HG03175 (cell line): ENCODE results near the gene STRBP.

ENCODE experiments used
- ATAC-seq: cut with Tn5 transposase; IDR thresholded peaks from one replicate; pipeline ENCODE4 v1.9.1; 2021; ENCODE audit warnings: mild to moderate bottlenecking, moderate library complexity; ENCODE audit not compliant: unreplicated experiment

STRBP gene

DNA sequence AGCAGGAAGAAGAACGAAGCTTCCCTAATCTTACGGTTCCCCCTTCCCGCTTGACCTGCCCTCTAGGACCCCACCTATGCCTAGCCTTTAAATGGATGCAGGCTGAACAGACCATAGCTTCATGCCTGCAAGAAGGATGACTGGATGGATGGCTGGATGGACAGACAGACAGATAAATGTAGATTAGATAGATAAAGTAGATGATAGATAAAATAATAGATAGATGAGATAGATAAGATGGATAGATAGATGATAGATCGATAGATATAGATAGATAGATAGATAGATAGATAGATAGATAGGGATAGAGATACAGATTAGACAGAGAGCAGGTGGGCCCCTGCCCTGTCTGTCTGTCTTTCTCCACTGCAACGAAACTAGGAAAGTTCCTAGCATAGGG, 162.9 kb downstream of the STRBP start:
- ATAC-seq, result no peak

DNA sequence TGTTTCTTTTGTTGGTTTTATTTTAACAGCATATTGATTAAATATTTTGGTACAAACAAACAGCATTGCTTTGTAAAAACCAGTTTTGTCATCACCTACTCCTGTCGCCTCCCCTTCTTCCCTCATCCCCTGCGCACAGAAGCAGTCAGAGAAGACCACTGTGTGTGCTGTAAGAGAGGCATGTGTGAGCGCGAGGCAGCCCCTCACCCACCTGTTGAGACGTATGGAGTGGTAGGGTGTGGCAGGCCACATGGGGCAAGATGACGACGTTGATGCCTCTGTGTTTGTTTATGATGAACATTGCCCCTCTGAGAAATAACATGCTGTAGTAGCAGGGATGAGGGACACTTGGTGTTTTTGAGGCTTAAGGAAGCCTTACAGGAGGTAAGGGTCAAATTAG, 163.6 kb downstream of the STRBP start:
- no peak for ATAC-seq

DNA sequence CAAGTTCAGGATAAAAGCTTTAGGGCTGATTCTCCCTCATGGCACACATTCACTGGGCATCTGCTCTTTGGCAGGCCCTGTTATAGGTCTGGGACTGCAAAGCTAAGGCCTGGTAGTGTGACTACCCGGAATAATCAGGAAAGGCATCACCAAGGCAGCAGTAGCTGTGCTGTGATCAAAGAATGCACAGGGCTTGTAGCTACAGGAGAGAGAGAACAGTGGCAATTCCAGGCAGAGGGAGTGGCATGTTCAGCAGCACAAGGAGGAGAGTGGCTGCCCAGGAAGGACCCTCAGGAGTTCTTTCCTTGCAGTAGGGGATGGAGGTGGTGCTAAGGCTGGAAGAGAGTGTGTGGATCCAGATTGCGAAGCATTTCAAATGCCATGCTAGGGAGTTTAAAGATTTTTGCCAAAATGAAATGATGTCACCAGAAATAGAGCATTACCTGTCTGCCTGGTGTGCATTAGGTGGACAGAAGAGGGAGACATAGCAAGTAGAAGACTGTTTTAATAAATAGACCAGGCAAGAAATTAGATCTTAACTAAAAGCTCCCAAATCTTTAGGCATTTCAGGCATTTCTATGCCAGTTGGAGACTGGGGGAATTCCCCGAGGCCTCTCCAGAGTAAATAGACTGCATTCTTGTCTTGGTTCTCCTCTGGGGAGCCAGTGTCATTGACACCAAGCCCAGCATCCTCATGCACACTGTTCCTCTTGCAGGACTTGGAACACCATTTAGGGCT, 165.8 kb downstream of the STRBP start:
- ATAC-seq, result no peak

DNA sequence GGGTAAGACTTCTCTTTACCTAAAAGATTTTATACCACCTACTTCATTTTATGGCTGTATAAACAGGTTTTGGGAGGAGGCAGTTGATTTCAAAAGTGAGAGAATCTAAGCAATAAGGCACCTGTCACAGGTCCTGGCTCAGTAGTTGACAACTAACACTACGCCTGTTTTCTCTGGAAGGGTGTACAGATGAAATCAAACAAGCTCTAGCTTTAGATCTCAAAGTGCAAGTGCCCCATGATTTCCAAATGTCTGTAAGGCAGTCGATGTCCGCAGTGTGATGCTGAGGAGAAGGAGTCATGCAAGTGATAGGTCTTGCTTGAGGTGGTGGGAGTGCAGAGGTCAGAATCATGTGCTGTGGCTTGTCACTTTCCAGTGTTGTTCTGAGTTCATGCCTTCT, 168.8 kb downstream of the STRBP start:
- no peak for ATAC-seq

DNA sequence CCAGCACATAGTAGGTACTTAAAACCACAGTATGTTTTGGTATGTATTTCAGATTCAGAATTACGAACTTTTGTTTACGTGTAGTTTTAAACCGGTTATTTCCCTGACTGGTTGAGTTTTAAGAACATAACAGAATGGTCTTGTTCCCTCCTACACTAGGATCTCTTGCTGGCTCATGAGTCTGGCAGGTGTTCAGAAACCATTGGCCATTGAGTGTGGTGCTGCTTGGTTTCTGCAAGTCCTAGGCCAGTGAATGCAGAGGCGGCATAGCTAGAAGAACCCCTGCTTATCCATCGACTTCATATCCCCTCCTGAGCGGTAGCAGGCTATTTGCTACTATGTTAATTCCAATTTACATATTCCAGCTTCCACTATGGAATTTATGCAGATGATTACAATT, 169.3 kb downstream of the STRBP start:
- no peak for ATAC-seq

DNA sequence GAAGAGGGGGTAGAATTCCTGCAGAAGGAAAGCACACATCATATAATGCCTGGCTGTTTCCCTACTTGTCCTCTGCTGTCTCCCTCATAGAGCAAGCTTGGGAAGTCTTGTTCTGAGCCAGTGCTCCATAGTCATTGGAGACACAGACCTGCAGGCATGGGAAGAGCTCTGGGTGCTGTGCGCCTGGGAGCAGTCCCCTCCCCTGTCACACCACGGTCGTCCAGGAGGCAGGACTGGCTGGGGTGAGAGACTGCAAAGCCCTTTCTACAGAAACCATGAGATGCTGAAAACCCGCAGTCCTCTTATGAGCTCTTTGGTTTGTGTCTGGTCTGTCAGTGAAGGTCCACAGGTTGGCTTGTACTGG, 170.3 kb downstream of the STRBP start:
- no peak for ATAC-seq

DNA sequence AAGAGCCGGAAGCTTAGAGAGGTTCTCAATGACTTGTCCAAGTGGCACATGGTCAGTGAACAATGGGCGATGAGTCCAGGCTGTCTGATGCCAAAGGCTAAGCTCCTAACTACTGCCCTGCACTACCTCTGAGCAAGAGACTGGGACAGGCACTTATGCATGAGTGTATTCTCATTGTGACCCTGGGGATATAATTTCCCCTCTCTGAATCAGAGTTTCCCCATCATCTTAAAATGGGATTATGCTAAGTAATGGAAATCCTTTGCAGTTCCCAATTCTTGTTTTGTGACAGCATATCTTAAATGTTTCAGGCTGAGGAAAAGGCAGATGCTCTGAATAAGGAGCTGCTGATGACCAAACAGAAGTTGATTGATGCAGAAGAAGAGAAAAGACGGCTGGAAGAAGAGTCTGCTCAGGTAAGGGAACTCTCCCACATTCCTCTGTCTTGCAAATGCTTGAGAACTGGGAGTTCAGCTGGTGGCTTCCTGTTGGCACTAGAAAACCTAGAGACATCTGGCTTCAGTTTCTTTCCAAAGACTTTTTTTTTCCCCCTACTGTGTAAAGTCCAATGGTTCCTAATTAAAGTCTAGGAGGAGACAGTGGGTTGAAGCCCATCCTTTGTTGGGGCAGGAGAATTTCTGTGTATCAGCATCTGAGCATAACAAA, 170.8 kb downstream of the STRBP start:
- ATAC-seq, result no peak

DNA sequence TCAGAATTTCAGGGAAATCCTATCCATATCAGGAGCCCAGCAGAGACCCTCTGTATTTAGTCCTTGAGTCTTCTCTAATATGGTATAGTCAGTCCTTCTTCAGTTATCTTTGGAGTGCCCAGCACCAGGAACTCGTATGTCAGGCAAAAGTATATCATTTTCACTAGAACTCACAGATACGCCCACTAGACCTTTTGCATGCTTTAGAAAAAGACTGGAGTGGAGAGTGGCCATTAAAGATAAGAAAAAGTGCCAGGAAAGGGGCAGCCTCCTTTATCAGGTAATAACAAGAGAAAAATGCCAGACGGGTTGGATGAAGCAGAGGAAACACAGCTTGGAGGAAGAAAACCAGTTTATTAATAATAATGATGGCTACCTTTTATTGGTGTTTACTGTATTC, 171.4 kb downstream of the STRBP start:
- no peak for ATAC-seq

DNA sequence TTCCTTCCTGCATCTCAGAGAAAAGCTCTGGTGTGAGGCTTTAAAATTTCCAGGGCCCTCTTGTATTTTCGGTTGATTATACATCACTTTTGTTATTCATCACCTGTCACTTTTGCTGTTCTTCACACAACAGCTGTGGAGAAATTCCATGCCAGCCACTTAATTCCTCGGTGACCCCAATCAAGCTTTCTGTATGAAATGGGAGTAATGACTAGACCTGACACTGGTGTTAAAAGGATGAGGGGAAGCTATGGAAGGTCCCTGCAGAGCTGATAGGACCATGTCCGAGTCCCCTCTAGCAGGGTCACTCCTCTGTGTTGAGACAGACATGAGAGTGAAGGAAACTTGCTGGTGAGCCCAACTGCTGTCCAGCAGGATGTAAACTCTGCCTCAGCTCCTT, 175.2 kb downstream of the STRBP start:
- ATAC-seq, result no peak

DNA sequence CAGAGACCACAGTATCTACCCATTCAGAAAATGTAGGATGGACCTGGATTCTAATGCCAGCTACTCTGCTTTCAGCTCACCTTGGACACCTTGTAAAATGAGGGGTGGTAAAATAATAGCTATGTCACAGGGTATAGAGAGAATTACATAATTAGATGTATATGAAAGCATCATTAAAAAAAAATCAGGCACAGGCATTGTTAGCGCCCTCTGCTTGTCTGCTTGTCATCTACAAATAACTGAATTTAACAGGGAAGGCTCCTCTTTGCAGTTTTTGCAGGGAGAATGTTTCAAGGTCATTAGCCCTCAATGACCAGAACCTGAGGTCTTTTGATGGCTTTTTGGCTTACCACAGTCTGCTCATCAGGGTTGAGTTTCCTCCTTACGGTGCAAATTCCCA, 176.9 kb downstream of the STRBP start:
- ATAC-seq, result no peak

DNA sequence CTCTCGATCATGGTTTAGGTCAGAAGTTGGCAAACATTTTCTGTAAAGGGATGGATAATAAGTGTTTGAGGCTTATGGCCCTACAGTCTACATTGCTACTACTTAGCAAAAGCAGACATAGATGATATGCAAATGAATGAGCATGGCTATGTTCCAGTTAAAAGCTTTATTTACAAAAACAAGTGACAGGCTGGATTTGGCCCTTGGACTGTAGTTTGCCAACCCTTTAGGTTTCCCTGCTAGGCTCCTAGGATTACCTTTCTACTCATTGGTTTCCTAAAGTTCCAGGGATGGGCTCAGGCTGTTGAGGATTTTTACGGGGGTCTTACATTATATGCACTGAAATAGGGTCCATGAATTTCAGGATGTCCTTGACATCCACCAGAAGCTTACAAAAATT, 177.4 kb downstream of the STRBP start:
- no peak for ATAC-seq

DNA sequence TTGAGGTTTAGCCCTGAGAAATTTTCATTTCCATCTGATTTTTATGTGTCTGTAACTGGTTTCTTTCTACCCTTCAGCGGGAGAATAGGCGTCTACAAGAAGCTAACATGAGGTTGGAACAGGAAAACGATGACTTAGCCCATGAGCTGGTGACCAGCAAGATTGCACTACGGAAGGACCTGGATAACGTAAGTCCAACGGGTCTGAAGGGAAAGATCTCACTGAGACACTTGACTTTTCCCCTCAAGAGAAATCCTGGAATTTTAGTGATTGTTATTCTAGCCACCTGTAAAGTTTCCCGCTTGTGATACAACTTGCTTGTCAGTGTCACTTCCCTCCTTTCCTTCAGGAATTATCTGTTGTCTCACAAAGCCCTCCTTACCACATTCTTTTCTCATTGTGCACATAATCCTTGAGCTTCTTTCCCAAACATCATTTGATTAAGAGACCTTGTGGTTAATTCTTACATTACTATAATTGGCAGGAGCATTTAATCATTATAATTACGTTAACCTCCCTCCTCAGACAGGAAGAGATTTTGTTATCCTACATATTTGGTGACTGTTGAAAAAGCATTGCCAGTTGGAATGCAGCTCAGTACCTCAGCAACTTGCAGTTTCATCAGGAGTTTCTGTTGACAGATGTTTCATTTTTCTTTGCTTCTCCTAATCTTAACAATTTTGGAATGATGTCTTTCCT, 178.0 kb downstream of the STRBP start:
- ATAC-seq, result no peak

DNA sequence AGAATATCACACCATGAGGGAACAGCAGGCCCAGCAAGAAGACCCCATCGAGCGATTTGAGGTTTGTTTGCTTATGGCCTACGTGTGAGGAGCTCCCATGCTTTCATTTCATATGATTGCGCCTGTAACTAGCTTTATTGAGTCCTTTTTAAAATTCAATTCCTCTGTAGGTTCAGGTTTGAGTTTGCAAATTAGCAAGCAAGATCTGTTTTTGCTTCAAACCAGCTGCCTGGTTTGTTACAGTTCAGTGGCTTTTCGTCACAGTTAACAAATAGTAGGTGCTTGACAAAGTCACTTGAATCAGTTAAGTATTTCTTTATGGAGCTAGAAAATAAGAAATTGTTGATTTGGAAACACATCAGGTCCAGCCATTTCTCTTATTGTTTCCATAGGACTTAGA, 178.6 kb downstream of the STRBP start:
- ATAC-seq, result no peak

DNA sequence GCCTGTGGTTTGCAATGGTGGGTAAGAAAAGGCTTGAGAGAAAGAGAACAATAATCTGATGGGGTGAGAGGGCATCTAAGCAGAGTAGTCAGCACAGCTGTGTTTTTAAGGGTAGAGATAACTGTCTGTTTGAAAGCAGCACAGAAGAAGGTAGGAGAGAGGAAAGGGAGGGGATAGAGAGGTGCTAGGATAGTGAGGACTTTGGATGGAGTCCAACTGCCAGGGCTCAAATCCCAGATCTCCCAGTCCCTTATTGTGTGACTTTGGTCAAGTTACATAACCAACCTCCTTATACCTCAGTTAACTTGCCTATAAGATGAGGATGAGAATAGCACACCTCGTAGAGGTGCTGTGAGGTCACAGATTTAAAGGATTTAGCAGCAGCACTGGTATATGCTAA, 179.3 kb downstream of the STRBP start:
- ATAC-seq, result no peak

DNA sequence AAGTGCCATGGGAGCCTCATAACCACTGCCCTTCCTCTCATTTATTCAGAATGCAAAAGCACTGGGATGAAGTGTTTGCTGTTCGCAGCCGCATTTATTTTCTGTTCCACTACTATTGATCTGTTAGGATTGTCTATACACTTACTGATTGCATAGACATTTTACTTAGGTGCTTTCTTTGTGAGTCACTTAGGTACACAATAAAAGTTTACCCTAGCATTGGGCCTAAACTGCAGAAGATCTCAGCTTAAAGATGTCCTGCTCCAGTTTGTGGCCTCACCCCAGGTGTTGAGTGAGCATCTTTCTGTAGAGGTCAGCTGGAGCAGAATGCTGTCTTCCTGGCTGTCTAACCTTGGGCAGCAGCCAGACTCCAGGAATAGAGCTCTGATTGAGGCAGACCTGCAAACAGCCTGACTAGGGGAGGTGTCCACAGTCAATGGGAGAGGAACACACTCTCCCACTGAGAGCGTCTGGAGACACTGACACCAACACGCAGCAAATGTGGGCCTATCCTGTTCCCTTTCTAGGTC, 181.0 kb downstream of the STRBP start:
- no peak for ATAC-seq

DNA sequence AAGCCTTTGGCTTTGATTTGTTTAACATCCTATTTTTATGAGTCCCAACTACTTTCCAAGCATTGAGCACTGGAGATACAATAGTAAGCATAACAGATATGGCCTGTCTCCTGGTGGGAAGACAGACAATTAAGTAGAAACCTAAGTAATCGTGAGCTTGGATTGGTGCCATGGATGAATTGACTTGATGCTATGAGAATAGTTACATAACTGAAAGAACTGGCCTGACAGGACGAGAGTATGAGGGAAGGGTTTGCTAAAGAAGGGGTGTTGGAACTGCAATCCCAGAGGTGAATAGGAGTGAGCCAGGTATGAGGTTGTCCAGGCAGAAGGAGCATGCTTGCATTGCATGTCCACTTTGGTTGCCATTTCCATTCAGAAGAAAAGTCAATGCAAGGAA, 182.5 kb downstream of the STRBP start:
- ATAC-seq, result no peak

DNA sequence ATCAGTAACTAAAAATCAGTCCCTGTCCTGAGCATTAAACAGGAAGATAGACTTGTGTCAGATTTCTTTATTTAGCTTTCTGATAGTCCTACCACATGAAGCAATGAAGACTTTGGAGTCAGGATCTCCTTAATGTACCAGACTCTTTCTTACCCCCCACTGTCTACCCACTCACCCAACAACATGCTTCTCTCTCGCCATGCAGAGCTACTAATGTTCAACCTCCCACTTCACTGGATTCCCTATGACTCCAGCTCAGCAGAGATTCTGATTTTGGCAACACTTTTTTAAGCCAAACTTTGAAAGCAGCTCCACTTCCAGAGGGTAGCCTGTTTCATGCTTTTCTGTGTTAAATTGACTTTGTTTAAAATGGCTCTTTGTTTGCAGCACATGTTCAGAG, 184.1 kb downstream of the STRBP start:
- no peak for ATAC-seq

DNA sequence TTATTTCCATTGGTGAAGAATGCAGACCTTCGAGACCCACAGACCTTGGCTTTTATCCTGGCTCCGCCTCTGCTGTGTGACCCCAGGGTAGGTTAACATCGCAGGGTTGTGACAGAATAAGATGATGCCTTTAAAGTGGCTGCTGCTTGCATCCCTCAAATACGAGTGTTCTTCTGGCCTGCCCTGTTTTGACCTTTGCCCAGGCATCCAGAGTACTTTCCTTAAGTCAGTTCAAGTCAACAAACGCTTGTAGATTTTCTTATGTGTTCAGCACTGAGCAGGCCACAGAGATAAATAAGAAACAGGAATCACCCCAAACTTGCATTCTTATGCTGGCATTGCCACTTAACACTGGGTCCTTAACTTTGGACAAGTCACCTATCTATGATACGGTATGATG, 184.7 kb downstream of the STRBP start:
- ATAC-seq, result no peak

DNA sequence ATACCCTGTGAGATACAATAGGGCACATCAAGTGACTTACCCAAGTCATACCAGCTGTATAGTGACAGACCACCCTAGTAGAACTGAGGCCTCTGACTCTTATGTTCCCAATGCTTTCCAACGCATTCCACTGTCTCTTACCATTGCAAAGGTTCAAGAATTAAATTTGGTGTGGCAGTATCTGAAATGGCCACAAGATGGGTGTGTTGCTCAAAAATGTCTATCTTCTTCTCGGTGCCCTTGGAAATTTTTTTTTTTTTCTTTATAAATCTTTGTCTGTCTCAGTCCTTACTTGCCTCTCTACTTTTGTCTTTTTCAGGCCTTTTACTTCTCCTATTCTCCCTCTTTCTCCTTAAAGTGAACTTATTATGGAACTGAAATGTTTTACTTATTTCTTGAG, 186.6 kb downstream of the STRBP start:
- no peak for ATAC-seq

DNA sequence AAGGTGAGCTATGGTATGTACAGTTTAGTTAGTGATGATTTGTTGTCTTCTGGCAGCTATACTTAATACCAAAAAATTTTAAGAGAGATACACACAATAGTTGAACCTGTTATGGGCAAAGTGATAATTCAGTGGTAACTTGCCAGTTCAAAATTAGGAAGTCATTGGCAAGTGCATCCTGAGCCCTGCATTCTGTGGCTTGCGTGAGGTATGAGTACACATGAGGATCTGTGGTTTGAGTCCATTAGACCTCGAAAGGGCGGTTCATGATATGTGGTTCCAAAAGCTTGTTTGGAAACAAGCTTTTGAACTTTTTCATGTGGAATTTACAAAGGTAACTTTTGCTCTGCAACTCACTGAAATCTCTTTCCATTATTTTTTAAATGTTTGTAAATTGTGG, 187.9 kb downstream of the STRBP start:
- no peak for ATAC-seq

DNA sequence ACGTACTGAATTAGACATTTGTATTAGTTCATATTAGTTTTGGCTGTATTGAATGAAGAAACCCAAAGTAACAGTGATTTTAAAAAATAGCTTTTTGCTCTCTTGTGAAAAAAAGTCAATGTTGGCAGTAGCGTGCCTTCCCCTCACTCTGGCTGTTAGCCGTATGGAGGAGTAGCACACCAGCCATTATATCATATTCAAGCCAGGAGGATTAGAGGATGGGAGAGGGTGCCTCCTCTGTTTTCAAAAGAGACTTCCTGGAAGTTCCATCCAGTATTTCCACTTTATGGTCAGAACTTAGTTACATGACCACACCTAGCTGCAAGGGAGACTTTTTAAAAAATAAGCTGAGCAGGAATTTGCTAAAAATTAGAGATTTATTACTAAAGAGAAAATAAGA, 193.8 kb downstream of the STRBP start:
- no peak for ATAC-seq

DNA sequence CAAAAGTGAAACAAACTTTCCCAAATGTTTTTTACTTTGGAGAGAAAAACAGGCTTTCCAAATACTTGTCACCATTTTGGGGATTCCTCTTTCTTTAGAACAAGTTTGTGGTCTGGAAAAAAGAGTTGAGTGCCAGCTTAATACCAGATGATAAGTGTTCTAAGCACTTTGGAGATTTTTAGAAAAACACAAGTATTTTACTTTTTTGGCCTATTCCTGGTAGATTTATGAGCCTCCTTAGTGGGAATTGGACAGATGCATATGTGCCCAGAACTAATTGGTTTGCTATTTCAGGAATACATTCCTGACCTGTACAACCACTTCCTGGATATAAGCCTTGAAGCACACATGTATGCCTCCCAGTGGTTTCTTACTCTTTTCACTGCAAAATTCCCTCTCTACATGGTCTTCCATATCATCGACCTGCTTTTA, 194.4 kb downstream of the STRBP start:
- ATAC-seq, result no peak
